Measurements from ENCODE around the gene RPA1. TPM values are rescaled to one million over a fixed set of nuclear protein-coding genes. Genes with fewer than 3 reads are reported as not detected.
"Not testable (repeated sequence)": the region's sequence is repeated elsewhere in the genome, so short reads cannot be mapped to it uniquely, and the experiment has no call there.

RPA1 gene
- total and polyA plus RNA-seq, 7 donors = 22.1 to 82.1 (median 52.6) TPM

- H3K27ac ChIP-seq = peak overlapping the region; percentile 79
- no peak overlapping the region for H3K4me3 ChIP-seq
- H3K4me1 ChIP-seq = peaks cover 56% of the 10 kb centered on the region
- no peak for ATAC-seq
- no peaks in the 10 kb centered on the region for H3K9me3 ChIP-seq
- H3K36me3 ChIP-seq (ENCODE audit: insufficient read depth in 1 of 2, low read depth in 1 of 2) = peaks cover 0 to 7% of the 10 kb centered on the region in 2 donors
- H3K27me3 ChIP-seq (ENCODE audit: insufficient read depth in 3 of 3, low read length in 2 of 3) = no peaks in the 10 kb centered on the region
- WGBS, 3 donors = 80 to 87% (median 82%) methylated on average over 23 of the region's 23 CpGs
- DNase-seq = peak in 1 of 2 donors; percentile 31
- intact Hi-C loops (cut with DNase I) = no loop called here
- no peak for TF ChIP-seq CTCF (IDR thresholded peaks at IDR 0.05)
These were observed 37.0 kb upstream of the RPA1 start for GRCh38 chr17:1792495-1793446.

- Histone ChIP-seq H3K27ac (peak overlapping the region; percentile 79), H3K27me3 (ENCODE audit: insufficient read depth in 3 of 3, low read length in 2 of 3) (no peaks in the 10 kb centered on the region), H3K36me3 (ENCODE audit: insufficient read depth in 1 of 2, low read depth in 1 of 2) (peaks cover 0 to 11% of the 10 kb centered on the region in 2 donors), H3K4me1 (peaks cover 52% of the 10 kb centered on the region), H3K9me3 (no peaks in the 10 kb centered on the region), H3K4me3 (no peak overlapping the region)
- DNase-seq = peak in 1 of 2 donors; percentile 32
- intact Hi-C loops (cut with DNase I) = no loop called here
- WGBS, 3 donors = 13 to 62% (median 23%) methylated on average over 1 of the region's 1 CpG
- ATAC-seq = peak in 3 of 4 donors; percentile 34 to 78 (median 59)
- no peak for TF ChIP-seq CTCF (IDR thresholded peaks at IDR 0.05)
These were observed 36.4 kb upstream of the RPA1 start for GRCh38 chr17:1793447-1793806.

- Histone ChIP-seq H3K27me3 (ENCODE audit: insufficient read depth in 3 of 3, low read length in 2 of 3) (no peaks in the 10 kb centered on the region), H3K4me3 (peak overlapping the region; percentile 21), H3K4me1 (peaks cover 55% of the 10 kb centered on the region), H3K9me3 (no peaks in the 10 kb centered on the region), H3K36me3 (ENCODE audit: insufficient read depth in 1 of 2, low read depth in 1 of 2) (peaks cover 0 to 33% of the 10 kb centered on the region in 2 donors), H3K27ac (peak overlapping the region; percentile 93)
- no peak for TF ChIP-seq CTCF (IDR thresholded peaks at IDR 0.05)
- 0 to 4% (median 4%) methylated on average over 1 of the region's 1 CpG for WGBS, 3 donors
- no peak for DNase-seq
- ATAC-seq = peak; percentile 82 to 90 (median 84)
- intact Hi-C loops (cut with DNase I) = no loop called here
These were observed 33.0 kb upstream of the RPA1 start for GRCh38 chr17:1796800-1797199.

- Histone ChIP-seq H3K4me3 (peak overlapping the region; percentile 21), H3K9me3 (no peaks in the 10 kb centered on the region), H3K4me1 (peaks cover 56% of the 10 kb centered on the region), H3K27ac (peak overlapping the region; percentile 93), H3K27me3 (ENCODE audit: insufficient read depth in 3 of 3, low read length in 2 of 3) (no peaks in the 10 kb centered on the region), H3K36me3 (ENCODE audit: insufficient read depth in 1 of 2, low read depth in 1 of 2) (peaks cover 0 to 35% of the 10 kb centered on the region in 2 donors)
- peak; percentile 29 to 40 (median 34) for ATAC-seq
- intact Hi-C loops (cut with DNase I) = no loop called here
- 34 to 49% (median 40%) methylated on average over 3 of the region's 3 CpGs for WGBS, 3 donors
- no peak for TF ChIP-seq CTCF (IDR thresholded peaks at IDR 0.05)
- no peak for DNase-seq
These were observed 32.5 kb upstream of the RPA1 start for GRCh38 chr17:1797323-1797722.

GRCh38 chr17:1797846-1798245, 32.0 kb upstream of the RPA1 start:
- DNase-seq; H3K27me3 ChIP-seq (ENCODE audit: insufficient read depth in 3 of 3, low read length in 2 of 3); H3K9me3 ChIP-seq; ATAC-seq; intact Hi-C loops (cut with DNase I); H3K4me3 ChIP-seq: not testable (repeated sequence)
- Histone ChIP-seq H3K36me3 (ENCODE audit: insufficient read depth in 1 of 2, low read depth in 1 of 2) (peaks cover 0 to 39% of the 10 kb centered on the region in 2 donors), H3K4me1 (peaks cover 59% of the 10 kb centered on the region), H3K27ac (peak overlapping the region; percentile 93)
- WGBS, 3 donors = 76 to 88% (median 80%) methylated on average over 8 of the region's 8 CpGs
